CD14-positive monocyte (primary cell): Measurements from ENCODE around the gene HIVEP3. TPM values are rescaled to one million over a fixed set of nuclear protein-coding genes. Genes with fewer than 3 reads are reported as not detected.
A peak's percentile ranks its signal among the peaks of the same experiment; 100 is the strongest.

Source experiments
- DNase-seq, 3 donors: peaks; one replicate each; pipeline ENCODE4 v3.0.0-alpha.2; 2011 to 2022
- H2AFZ ChIP-seq: 2 replicates; pipeline ENCODE4 v1.6.0; 2012; ENCODE audit warnings: mild to moderate bottlenecking, low read depth, low read length, inconsistent platforms; ENCODE audit not compliant: insufficient read depth, poor library complexity, severe bottlenecking
- H3K27ac ChIP-seq, 2 donors: 1 replicate in 1 of 2; 2 replicates in 1 of 2; pipeline ENCODE4 v1.5.1; 2012 to 2013; ENCODE audit warnings: low read length in 2 of 2, control low read depth in 1 of 2, inconsistent platforms in 1 of 2, low read depth in 1 of 2, mild to moderate bottlenecking in 1 of 2
- H3K27me3 ChIP-seq, 2 donors: one replicate each; pipeline versions ENCODE4 v1.6.0 to v1.6.1; 2011 to 2013; ENCODE audit warnings: low read length in 2 of 2; ENCODE audit not compliant: control insufficient read depth in 2 of 2, insufficient read depth in 2 of 2
- H3K36me3 ChIP-seq, 2 donors: replicated peaks in 1 of 2; 1 replicate in 1 of 2; 2 replicates in 1 of 2; pipeline versions ENCODE4 v1.5.1 to v1.6.1; 2012 to 2013; ENCODE audit warnings: low read length in 2 of 2, control low read depth in 1 of 2, inconsistent platforms in 1 of 2, mild to moderate bottlenecking in 1 of 2; ENCODE audit not compliant: insufficient read depth in 2 of 2, control insufficient read depth in 1 of 2
- H3K4me1 ChIP-seq, 2 donors: 1 replicate in 1 of 2; 2 replicates in 1 of 2; pipeline versions ENCODE4 v1.5.1 to v1.6.1; 2012 to 2013; ENCODE audit warnings: low read length in 2 of 2, control low read depth in 1 of 2, inconsistent platforms in 1 of 2, mild to moderate bottlenecking in 1 of 2, moderate library complexity in 1 of 2; ENCODE audit not compliant: insufficient read depth in 2 of 2, control insufficient read depth in 1 of 2
- H3K4me2 ChIP-seq: replicated peaks from 2 replicates; pipeline ENCODE3; 2012; ENCODE audit warnings: low read length, moderate library complexity, mild to moderate bottlenecking; ENCODE audit not compliant: poor library complexity, severe bottlenecking; ENCODE audit errors: extremely low read depth
- H3K4me3 ChIP-seq, 3 experiments: fragments of 200-600 bp in 1 of 3; sonication (generic) in 1 of 3; replicated peaks in 1 of 3; 1 replicate in 2 of 3; 2 replicates in 1 of 3; pipeline ENCODE4 v1.5.1; 2011 to 2013; ENCODE audit warnings: low read length in 3 of 3, mild to moderate bottlenecking in 3 of 3, control low read depth in 2 of 3, low read depth in 2 of 3, inconsistent platforms in 1 of 3, moderate library complexity in 1 of 3
- H3K79me2 ChIP-seq: 2 replicates; pipeline ENCODE4 v1.6.0; 2012; ENCODE audit warnings: mild to moderate bottlenecking, control low read depth, inconsistent platforms, low read length, moderate library complexity; ENCODE audit not compliant: insufficient read depth
- H3K9ac ChIP-seq: 2 replicates; pipeline ENCODE4 v1.6.0; 2017; ENCODE audit warnings: low read length, mild to moderate bottlenecking; ENCODE audit not compliant: insufficient read depth, poor library complexity, severe bottlenecking
- H3K9me3 ChIP-seq, 2 donors: replicated peaks in 1 of 2; 1 replicate in 1 of 2; 2 replicates in 1 of 2; pipeline versions ENCODE4 v1.5.1 to v1.6.1; 2012 to 2013; ENCODE audit warnings: low read length in 2 of 2, control low read depth in 1 of 2; ENCODE audit not compliant: control insufficient read depth in 1 of 2, insufficient read depth in 1 of 2
- H4K20me1 ChIP-seq: 2 replicates; pipeline ENCODE4 v1.6.0; 2012; ENCODE audit warnings: mild to moderate bottlenecking, low read length, control low read depth, moderate library complexity; ENCODE audit not compliant: insufficient read depth
- H3K27ac Mint-ChIP-seq, 7 donors: one replicate each; pipeline ENCODE4 v1.8.0; 2020; ENCODE audit warnings: mild to moderate bottlenecking in 7 of 7, mixed read lengths in 7 of 7, moderate library complexity in 6 of 7, inconsistent platforms in 2 of 7
- H3K27me3 Mint-ChIP-seq, 3 donors: one replicate each; pipeline ENCODE4 v1.8.0; 2021 to 2022; ENCODE audit warnings: low read depth in 3 of 3, mild to moderate bottlenecking in 3 of 3, mixed read lengths in 3 of 3, moderate library complexity in 3 of 3, inconsistent platforms in 1 of 3
- H3K36me3 Mint-ChIP-seq, 2 donors: one replicate each; pipeline ENCODE4 v1.8.0; 2020; ENCODE audit warnings: mixed read lengths in 2 of 2, inconsistent platforms in 1 of 2, mild to moderate bottlenecking in 1 of 2
- H3K4me1 Mint-ChIP-seq: one replicate; pipeline ENCODE4 v1.8.0; 2020; ENCODE audit warnings: mild to moderate bottlenecking, mixed read lengths
- H3K4me3 Mint-ChIP-seq, 2 donors: one replicate each; pipeline ENCODE4 v1.8.0; 2020; ENCODE audit warnings: mild to moderate bottlenecking in 2 of 2, mixed read lengths in 2 of 2, moderate library complexity in 1 of 2
- H3K9me3 Mint-ChIP-seq, 7 donors: one replicate each; pipeline ENCODE4 v1.8.0; 2020 to 2022; ENCODE audit warnings: mixed read lengths in 7 of 7, mild to moderate bottlenecking in 6 of 7, moderate library complexity in 6 of 7, inconsistent platforms in 2 of 7
- CTCF ChIP-seq: fragments of 200-600 bp; IDR thresholded peaks from one replicate; pipeline ENCODE4 v1.8.0; 2022; ENCODE audit warnings: antibody characterized with exemption, mild to moderate bottlenecking
- WGBS: methylation state at CpG from one replicate; pipeline ENCODE4 v1.1.5; 2013; ENCODE audit warnings: missing lambda C conversion rate; ENCODE audit not compliant: insufficient coverage; 5-methylcytosine and 5-hydroxymethylcytosine counted together
- intact Hi-C, 2 donors: fragments of 100-400 bp; cut with micrococcal nuclease; formaldehyde crosslinking; loops; one replicate each; pipeline versions ENCODE4 v1.15.0 to v1.15.1; 2023
- polyA plus RNA-seq, 3 donors: library from polyadenylated mRNA; depleted of rRNA in 1 of 3; unstranded in 2 of 3; stranded (reverse) in 1 of 3; fragments of 300-500 nt in 2 of 3; fragments of >200 nt in 1 of 3; fragmentation: Illumina TruSeq in 2 of 3; gene quantifications; 1 replicate in 2 of 3; 2 replicates in 1 of 3; pipeline ENCODE4 v1.2.3, GENCODE V29; 2012 to 2021

Gene HIVEP3
- polyA plus RNA-seq, 3 donors = 1.2 to 3.7 (median 1.8) TPM

GRCh38 chr1:41866285-41866684 is 52.4 kb downstream of the HIVEP3 start:
- Histone ChIP-seq H3K4me2 (no peak overlapping the region), H3K27me3 (no peaks in the 10 kb centered on the region), H4K20me1 (no peaks in the 10 kb centered on the region), H3K4me3 (no peak overlapping the region), H3K9ac (no peak overlapping the region), H3K9me3 (no peaks in the 10 kb centered on the region), H3K4me1 (peaks cover 16 to 20% of the 10 kb centered on the region in 2 donors), H3K27ac (no peak overlapping the region), H2AFZ (no peak overlapping the region), H3K36me3 (no peaks in the 10 kb centered on the region), H3K79me2 (no peaks in the 10 kb centered on the region)
- Mint-ChIP-seq H3K4me1 (peaks cover 26% of the 10 kb centered on the region), H3K9me3 (peaks cover 0 to 2% (median 0%) of the 10 kb centered on the region in 7 donors), H3K27me3 (peaks cover 7 to 10% (median 9%) of the 10 kb centered on the region in 3 donors), H3K27ac (peak overlapping the region in 1 of 7 donors; percentile 55), H3K36me3 (no peaks in the 10 kb centered on the region), H3K4me3 (no peak overlapping the region)
- intact Hi-C loops = no loop called here
- WGBS = 92% methylated on average over 2 of the region's 2 CpGs
- TF ChIP-seq CTCF = no peak
- DNase-seq = no peak

DNA sequence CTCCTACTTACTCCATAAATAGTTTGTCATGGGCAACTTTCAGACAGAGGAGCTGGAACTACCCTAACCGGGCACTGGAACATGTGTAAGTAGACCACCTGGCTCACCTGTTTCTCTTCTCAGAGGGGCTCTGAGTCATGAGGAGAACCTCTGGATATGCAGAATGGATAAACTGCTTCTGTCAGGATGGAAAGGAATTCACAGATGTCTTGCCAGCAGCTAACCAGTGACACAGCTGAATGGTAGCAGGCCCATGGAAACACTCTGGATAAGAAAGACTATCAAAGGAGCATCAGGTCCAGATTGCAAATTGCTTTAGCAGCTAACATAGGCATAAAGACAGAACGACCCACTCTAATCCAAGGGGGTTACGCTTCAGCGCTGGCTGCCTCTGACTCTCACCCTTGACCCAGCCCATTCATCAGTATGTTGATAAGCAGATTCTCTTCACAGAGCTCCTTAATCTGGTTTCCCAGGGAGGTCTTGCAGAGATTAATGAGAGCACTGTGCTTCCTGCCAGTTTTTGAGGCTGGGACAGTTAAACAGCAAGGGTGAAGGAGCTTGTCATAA is 54.2 kb downstream of the HIVEP3 start:
- Histone ChIP-seq H3K27me3 (no peaks in the 10 kb centered on the region), H2AFZ (no peak overlapping the region), H3K4me2 (no peak overlapping the region), H3K79me2 (no peaks in the 10 kb centered on the region), H3K9ac (no peak overlapping the region), H4K20me1 (no peaks in the 10 kb centered on the region), H3K9me3 (no peaks in the 10 kb centered on the region), H3K4me3 (no peak overlapping the region), H3K27ac (no peak overlapping the region), H3K4me1 (peaks cover 24 to 27% of the 10 kb centered on the region in 2 donors), H3K36me3 (no peaks in the 10 kb centered on the region)
- intact Hi-C loops = no loop called here
- Mint-ChIP-seq H3K4me1 (peaks cover 27% of the 10 kb centered on the region), H3K27me3 (peaks cover 7 to 11% (median 9%) of the 10 kb centered on the region in 3 donors), H3K27ac (no peak overlapping the region), H3K36me3 (no peaks in the 10 kb centered on the region), H3K9me3 (peaks cover 0 to 2% (median 0%) of the 10 kb centered on the region in 7 donors), H3K4me3 (no peak overlapping the region)
- 100% methylated on average over 3 of the region's 4 CpGs for WGBS
- TF ChIP-seq CTCF = no peak
- DNase-seq = no peak
